HTR-8/SVneo (cell line): ENCODE results near the gene TNKS2.

Experiments
- DNase-seq: peaks from one replicate; pipeline ENCODE4 v3.0.0; 2011; ENCODE audit warnings: low spot score, mixed read lengths; ENCODE audit not compliant: insufficient read length
- FAIRE-seq: peaks from 2 replicates; lab custom pipeline; 2011; peaks lifted over from hg19 to GRCh38; lab: Jason Lieb, UNC

TNKS2 gene

GRCh38 chr10:91907033-91907594, 108.9 kb downstream of the TNKS2 start:
- FAIRE-seq (no peak), DNase-seq (no peak)

GRCh38 chr10:91907914-91908336, 109.7 kb downstream of the TNKS2 start:
- DNase-seq (peak; percentile 24), FAIRE-seq (no peak)

GRCh38 chr10:91908337-91909116, 110.3 kb downstream of the TNKS2 start:
- peak; percentile 95 for FAIRE-seq

GRCh38 chr10:91909117-91909677, 111.0 kb downstream of the TNKS2 start, which contains the start of gene FGFBP3:
FGFBP3 (minus strand) TSS chr10:91909486; CDS start chr10:91908969, 517 bp downstream.
- DNase-seq (peak; percentile 35), FAIRE-seq (no peak)

More at GRCh38 chr10:91908337-91909116, 110.3 kb downstream of the TNKS2 start:
- peak; percentile 70 for DNase-seq

- no peak for FAIRE-seq
- no peak for DNase-seq
These were observed 112.2 kb downstream of the TNKS2 start for GRCh38 chr10:91910467-91910866.
